Erythroblast (primary cell): ENCODE data around the gene OSTM1.

Experiments
- GATA1 ChIP-seq: IDR thresholded peaks from 2 replicates; pipeline ENCODE4 v1.6.1; 2011; ENCODE audit warnings: low read depth, mild to moderate bottlenecking, control low read depth, low read length, moderate library complexity
- POLR2A ChIP-seq: IDR thresholded peaks from 2 replicates; pipeline ENCODE4 v1.6.1; 2011; ENCODE audit warnings: mild to moderate bottlenecking, low read length

DNA sequence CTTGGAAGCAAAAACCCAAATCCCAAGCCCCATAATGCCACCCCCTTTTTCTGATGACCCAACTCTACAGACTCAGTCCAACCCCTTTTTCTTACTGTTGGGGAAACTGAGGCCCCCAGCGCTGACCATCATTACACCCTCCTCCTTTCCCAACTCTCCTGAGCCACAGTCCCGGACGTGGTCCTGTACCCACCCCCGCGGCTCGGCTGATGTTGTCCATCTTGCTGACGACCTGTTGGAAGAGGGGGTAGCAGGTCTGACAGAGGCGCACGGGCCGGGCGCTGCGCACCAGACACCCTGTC, 533 bp downstream of the OSTM1 start:
- TF ChIP-seq POLR2A (no peak), GATA1 (no peak)
